GM18502 (cell line): ENCODE results near the gene DPM2.
A peak's percentile ranks its signal among the peaks of the same experiment; 100 is the strongest.

Experiments used
- ATAC-seq: cut with Tn5 transposase; IDR thresholded peaks from one replicate; pipeline ENCODE4 v1.9.1; 2021; ENCODE audit warnings: mild to moderate bottlenecking; ENCODE audit not compliant: unreplicated experiment, poor library complexity

Gene DPM2

GRCh38 chr9:127923046-127923445, 14.6 kb downstream of the DPM2 start:
- no peak for ATAC-seq

- no peak for ATAC-seq
These were observed 16.0 kb downstream of the DPM2 start for GRCh38 chr9:127921557-127922120.

DNA sequence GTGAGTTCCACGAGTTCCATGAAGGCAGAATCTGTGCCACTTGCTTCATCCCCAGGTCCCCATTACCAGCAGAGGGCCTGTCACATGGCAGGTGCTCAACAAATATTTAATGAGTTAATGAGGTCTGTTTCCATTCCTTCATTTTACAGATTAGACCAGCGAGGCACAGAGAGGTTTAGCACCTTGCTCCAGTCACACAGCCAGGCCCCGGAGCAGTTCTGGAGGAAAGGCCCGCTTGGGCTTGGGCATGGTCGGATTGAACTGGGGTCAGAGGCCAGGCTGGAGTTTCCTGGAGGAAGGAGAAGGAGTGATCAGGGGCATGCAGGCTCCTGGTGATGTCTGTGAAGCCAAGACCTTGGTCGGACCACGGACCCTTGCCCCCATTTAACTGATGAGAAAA, 16.9 kb downstream of the DPM2 start:
- no peak for ATAC-seq

GRCh38 chr9:127919253-127919815, 18.3 kb downstream of the DPM2 start:
- ATAC-seq = no peak

GRCh38 chr9:127918183-127919107, 19.2 kb downstream of the DPM2 start:
- no peak for ATAC-seq

GRCh38 chr9:127917603-127918002, 20.1 kb downstream of the DPM2 start:
- no peak for ATAC-seq

GRCh38 chr9:127916720-127917581, 20.7 kb downstream of the DPM2 start, which contains the start of gene ST6GALNAC4:
ST6GALNAC4 (minus strand) TSS chr9:127917041; CDS start chr9:127916419, 622 bp downstream.
- peak; percentile 64 for ATAC-seq

GRCh38 chr9:127915801-127916719, 21.6 kb downstream of the DPM2 start:
- ATAC-seq = no peak

GRCh38 chr9:127915325-127915752, 22.3 kb downstream of the DPM2 start:
- no peak for ATAC-seq

DNA sequence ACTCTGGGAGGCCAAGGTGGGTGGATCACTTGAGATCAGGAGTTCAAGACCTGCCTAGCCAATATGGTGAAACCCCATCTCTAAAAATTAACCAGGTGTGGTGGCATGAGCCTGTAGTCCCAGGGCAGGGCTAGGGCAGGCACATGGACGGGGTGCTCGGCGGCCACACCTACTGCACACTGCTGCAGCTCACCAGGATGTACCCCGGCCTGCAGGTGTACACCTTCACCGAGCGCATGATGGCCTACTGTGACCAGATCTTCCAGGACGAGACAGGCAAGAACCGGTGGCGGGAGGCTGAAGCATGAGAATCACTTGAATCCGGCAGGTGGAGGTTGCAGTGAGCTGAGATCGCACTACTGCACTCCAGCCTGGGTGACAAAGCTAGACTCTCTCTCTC, 24.0 kb downstream of the DPM2 start:
- no peak for ATAC-seq

DNA sequence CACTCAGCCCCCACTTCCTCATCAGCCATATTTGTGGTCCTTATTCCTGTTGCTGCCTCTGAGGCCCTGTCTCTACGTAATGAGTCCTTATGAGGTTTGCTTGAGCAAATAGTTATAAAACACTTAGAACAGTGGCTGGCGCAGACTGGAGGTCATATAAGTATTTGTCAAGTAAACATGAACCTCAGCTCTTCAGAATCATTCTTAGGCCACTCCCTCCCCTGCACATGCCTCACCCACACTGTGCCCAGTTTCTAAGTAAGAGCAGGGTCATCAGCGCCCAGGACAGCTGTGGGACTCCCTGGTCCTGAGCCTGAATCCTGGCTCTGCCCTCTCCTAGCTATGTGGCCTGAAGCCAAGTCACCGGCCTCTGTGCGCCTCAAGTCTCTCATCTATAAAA, 24.8 kb downstream of the DPM2 start:
- no peak for ATAC-seq

DNA sequence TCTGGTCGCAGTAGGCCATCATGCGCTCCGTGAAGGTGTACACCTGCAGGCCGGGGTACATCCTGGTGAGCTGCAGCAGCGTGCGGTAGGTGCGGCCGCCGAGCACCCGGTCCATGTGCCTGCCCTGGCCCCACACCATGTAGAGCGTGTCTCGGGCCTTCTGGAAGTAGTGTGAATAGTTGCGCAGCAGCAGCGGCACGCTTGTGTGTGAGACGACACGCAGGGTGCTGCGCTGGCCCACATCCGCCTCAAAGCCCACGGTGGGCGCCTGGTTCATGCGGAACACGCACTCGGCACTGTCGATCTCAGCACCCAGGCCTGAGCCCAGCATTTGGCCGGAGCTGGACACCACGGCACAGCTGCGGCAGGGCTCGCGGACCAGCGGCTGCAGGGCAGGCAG, 25.4 kb downstream of the DPM2 start:
- no peak for ATAC-seq

GRCh38 chr9:127910613-127911205, 26.9 kb downstream of the DPM2 start:
- ATAC-seq = no peak

GRCh38 chr9:127909839-127910273, 27.8 kb downstream of the DPM2 start:
- ATAC-seq = no peak

DNA sequence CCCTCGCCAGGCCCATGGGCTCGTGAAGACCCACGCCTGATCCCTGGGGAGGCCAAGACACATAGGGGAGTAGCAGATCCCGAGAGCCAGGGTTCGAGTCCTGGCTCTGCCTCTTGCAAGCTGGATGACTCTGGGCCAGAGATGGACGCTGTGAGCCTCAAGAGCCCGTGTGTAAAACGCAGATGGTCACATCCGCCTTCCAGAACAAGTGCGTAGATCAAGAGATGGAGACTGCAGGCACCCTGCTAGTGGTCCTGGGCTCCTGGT, 29.1 kb downstream of the DPM2 start:
- ATAC-seq = no peak

- ATAC-seq = no peak
These were observed 29.6 kb downstream of the DPM2 start for GRCh38 chr9:127907867-127908659.

GRCh38 chr9:127905788-127906191, 31.9 kb downstream of the DPM2 start:
- ATAC-seq = no peak

DNA sequence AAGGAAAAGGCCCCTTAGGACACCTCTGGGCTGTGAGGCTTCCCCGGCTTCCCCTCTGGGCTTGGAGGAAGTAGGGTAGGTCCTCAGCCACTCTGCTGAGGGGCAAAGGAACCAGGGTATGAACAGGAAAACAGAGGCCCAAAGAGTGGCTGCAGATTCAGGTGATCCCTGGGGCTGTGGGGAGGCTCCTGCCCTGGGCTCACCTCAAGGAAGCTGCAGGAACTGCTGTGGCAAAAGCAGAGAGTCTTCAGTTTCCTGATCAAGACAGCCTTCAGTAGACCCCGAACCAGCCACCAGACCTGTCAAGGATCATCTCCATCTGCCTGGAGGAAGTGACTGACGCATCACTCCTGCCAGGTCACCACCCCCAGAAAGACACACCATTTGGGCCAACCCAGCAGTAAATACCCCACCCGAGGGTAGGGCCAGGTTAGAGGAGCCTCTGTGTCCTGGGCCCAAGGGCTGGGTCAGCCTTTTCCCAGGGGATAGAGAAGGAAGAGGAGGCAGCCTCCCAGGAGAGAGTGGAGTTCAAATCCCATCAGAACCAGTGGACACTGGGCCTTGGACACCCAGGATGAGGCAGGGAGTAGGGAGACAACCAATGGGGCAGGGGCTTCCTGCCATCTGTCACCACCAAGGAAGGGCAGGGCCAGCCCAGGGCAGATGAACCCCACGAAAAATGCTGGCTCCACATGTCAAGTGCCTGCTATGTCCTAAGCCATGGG, 32.5 kb downstream of the DPM2 start:
- ATAC-seq = no peak
